PC-9 (cell line): Measurements from ENCODE around the gene HARS1. TPM values are rescaled to one million over a fixed set of nuclear protein-coding genes. Genes with fewer than 3 reads are reported as not detected.
"Not testable (repeated sequence)": the region's sequence is repeated elsewhere in the genome, so short reads cannot be mapped to it uniquely, and the experiment has no call there.

Source experiments
- BruUV-seq: library from RNA; stranded (reverse); fragments of 400-500 nt; replicated peaks from 2 replicates; lab custom pipeline; 2021; lab: Mats Ljungman, UMichigan
- CTCF ChIA-PET: fragments of 300-600 bp; sonication (Branson Sonifier 250); formaldehyde crosslinking; loops from one replicate; lab custom pipeline; 2022; ENCODE audit warnings: antibody characterized with exemption; lab: Charles Lee
- POLR2A ChIA-PET: fragments of 300-600 bp; sonication (Branson Sonifier 250); formaldehyde crosslinking; loops from one replicate; lab custom pipeline; 2022; ENCODE audit warnings: antibody characterized with exemption; ENCODE audit not compliant: unreplicated experiment; lab: Charles Lee
- DNase-seq, 2 experiments: peaks; one replicate each; pipeline versions ENCODE4 v3.0.0 to v3.0.0-alpha.2; 2015 to 2022; ENCODE audit warnings: mixed read lengths in 1 of 2
- H2AFZ ChIP-seq: fragments of 200-600 bp; sonication (generic); 2 replicates; pipeline ENCODE4 v1.8.1; 2017; ENCODE audit warnings: antibody characterized with exemption
- H3F3A ChIP-seq: fragments of 200-600 bp; sonication (generic); 2 replicates; pipeline ENCODE4 v1.8.1; 2017; ENCODE audit warnings: antibody characterized with exemption, mild to moderate bottlenecking, low read depth; ENCODE audit not compliant: insufficient read depth
- H3K27ac ChIP-seq: fragments of 200-600 bp; sonication (generic); 2 replicates; pipeline ENCODE4 v1.6.1; 2016; ENCODE audit warnings: mixed run types
- H3K27me3 ChIP-seq: fragments of 200-600 bp; sonication (generic); 2 replicates; pipeline ENCODE4 v1.6.1; 2016; ENCODE audit warnings: low read depth, mixed run types; ENCODE audit not compliant: insufficient read depth
- H3K36me3 ChIP-seq: fragments of 200-600 bp; sonication (generic); 2 replicates; pipeline ENCODE4 v1.6.1; 2016; ENCODE audit warnings: low read depth, mixed run types
- H3K4me1 ChIP-seq: fragments of 200-600 bp; sonication (generic); replicated peaks from 2 replicates; pipeline ENCODE4 v1.6.1; 2016; ENCODE audit warnings: mixed run types; ENCODE audit not compliant: insufficient read depth
- H3K4me2 ChIP-seq: fragments of 200-600 bp; sonication (generic); 2 replicates; pipeline ENCODE4 v1.6.1; 2017; ENCODE audit warnings: mixed run types
- H3K4me3 ChIP-seq: fragments of 200-600 bp; sonication (generic); 2 replicates; pipeline ENCODE4 v1.6.1; 2016; ENCODE audit warnings: mixed run types
- H3K79me2 ChIP-seq: fragments of 200-600 bp; sonication (generic); 2 replicates; pipeline ENCODE4 v1.6.1; 2017; ENCODE audit warnings: low read depth, mixed run types
- H3K9me2 ChIP-seq: fragments of 200-600 bp; sonication (generic); 2 replicates; pipeline ENCODE4 v1.8.1; 2017; ENCODE audit warnings: mild to moderate bottlenecking; ENCODE audit not compliant: insufficient read depth
- H3K9me3 ChIP-seq: fragments of 200-600 bp; sonication (generic); 2 replicates; pipeline ENCODE4 v1.8.1; 2016; ENCODE audit warnings: low read depth; ENCODE audit not compliant: insufficient read depth
- H4K20me1 ChIP-seq: fragments of 200-600 bp; sonication (generic); 2 replicates; pipeline ENCODE4 v1.8.1; 2017; ENCODE audit not compliant: insufficient read depth
- CTCF ChIP-seq: fragments of 200-600 bp; sonication (generic); conservative IDR thresholded peaks from 2 replicates; pipeline ENCODE4 v1.6.1; 2017; ENCODE audit warnings: mixed run types, antibody characterized with exemption, mild to moderate bottlenecking, moderate library complexity
- EZH2 ChIP-seq: fragments of 200-600 bp; sonication (generic); IDR thresholded peaks from 2 replicates; pipeline ENCODE4 v1.8.0; 2017; ENCODE audit warnings: antibody characterized with exemption, low read depth
- intact Hi-C: fragments of 100-400 bp; cut with micrococcal nuclease; formaldehyde crosslinking; loops from one replicate; pipeline ENCODE4 v1.10.0; 2022; ENCODE audit not compliant: unreplicated experiment
- total RNA-seq: library from RNA; stranded (reverse); gene quantifications from 2 replicates; pipeline ENCODE4 v1.2.3, GENCODE V29; 2021

Gene HARS1
- total RNA-seq, 1 experiment from 2014 or later: 64.3 TPM

GRCh38 chr5:140734354-140734753 is 43.2 kb upstream of the HARS1 start:
- no peaks in the 10 kb centered on the region for H4K20me1 ChIP-seq
- H3K9me2 ChIP-seq: no peaks in the 10 kb centered on the region
- no peaks in the 10 kb centered on the region for H3K4me1 ChIP-seq
- H2AFZ ChIP-seq: no peak overlapping the region
- ChIA-PET POLR2A (no interaction called here), CTCF (no interaction called here)
- no peaks in the 10 kb centered on the region for H3K27me3 ChIP-seq
- no peaks in the 10 kb centered on the region for H3K36me3 ChIP-seq
- H3K4me2 ChIP-seq: no peak overlapping the region
- H3K79me2 ChIP-seq: no peaks in the 10 kb centered on the region
- TF ChIP-seq EZH2 (no peak), CTCF (peak; percentile 46; the same call in 1 of the 2 replicates)
- no TSS peak for BruUV-seq
- H3F3A ChIP-seq: no peaks in the 10 kb centered on the region
- intact Hi-C loops: no loop called here
- no peaks in the 10 kb centered on the region for H3K9me3 ChIP-seq
- H3K27ac ChIP-seq: no peak overlapping the region
- no peak overlapping the region for H3K4me3 ChIP-seq
- no peak for DNase-seq

GRCh38 chr5:140733098-140733497 is 41.9 kb upstream of the HARS1 start:
- CTCF ChIA-PET: interaction anchor here (0.6 kb wide), 1 partner anchor 148 kb away, joined by 4 read pairs; no protein-coding TSS in a partner anchor
- BruUV-seq: no TSS peak

GRCh38 chr5:140725799-140726471 is 34.8 kb upstream of the HARS1 start:
- Histone ChIP-seq H3K4me1 (no peaks in the 10 kb centered on the region), H3K36me3 (no peaks in the 10 kb centered on the region), H4K20me1 (no peaks in the 10 kb centered on the region), H3K9me2 (no peaks in the 10 kb centered on the region), H3K4me2 (peak overlapping the region; percentile 91), H2AFZ (peak overlapping the region; percentile 84), H3K9me3 (no peaks in the 10 kb centered on the region), H3K27me3 (no peaks in the 10 kb centered on the region), H3F3A (peaks cover 10% of the 10 kb centered on the region), H3K27ac (no peak overlapping the region), H3K4me3 (peak overlapping the region; percentile 61; the same call in 1 of the 2 replicates), H3K79me2 (no peaks in the 10 kb centered on the region)
- ChIA-PET CTCF (interaction anchor here (0.5 to 0.6 kb wide), 2 partner anchors 326 to 866 kb away, joined by 4 to 6 read pairs; no protein-coding TSS in a partner anchor), POLR2A (interaction anchor here (0.6 to 0.9 kb wide), 2 partner anchors 15 to 62 kb away, joined by 5 to 7 read pairs; no protein-coding TSS in a partner anchor)
- no TSS peak for BruUV-seq
- intact Hi-C loops: no loop called here
- DNase-seq: peak; percentile 87 to 94
- TF ChIP-seq EZH2 (no peak), CTCF (no peak)

More at GRCh38 chr5:140733098-140733497, 41.9 kb upstream of the HARS1 start:
- no peaks in the 10 kb centered on the region for H4K20me1 ChIP-seq
- H3K9me2 ChIP-seq: no peaks in the 10 kb centered on the region
- no peak for DNase-seq
- POLR2A ChIA-PET: no interaction called here
- TF ChIP-seq EZH2 (no peak), CTCF (no peak)
- no peaks in the 10 kb centered on the region for H3K36me3 ChIP-seq
- no peaks in the 10 kb centered on the region for H3K79me2 ChIP-seq
- H2AFZ ChIP-seq: no peak overlapping the region
- H3K9me3 ChIP-seq: no peaks in the 10 kb centered on the region
- no peaks in the 10 kb centered on the region for H3K4me1 ChIP-seq
- no peak overlapping the region for H3K27ac ChIP-seq
- no peaks in the 10 kb centered on the region for H3K27me3 ChIP-seq
- H3K4me2 ChIP-seq: no peak overlapping the region
- H3F3A ChIP-seq: no peaks in the 10 kb centered on the region
- no peak overlapping the region for H3K4me3 ChIP-seq
- intact Hi-C loops: no loop called here

GRCh38 chr5:140721395-140721794 is 30.2 kb upstream of the HARS1 start:
- not testable (repeated sequence) for H3K4me2 ChIP-seq, H3K4me1 ChIP-seq, H3K9me3 ChIP-seq, DNase-seq, H4K20me1 ChIP-seq, H3K9me2 ChIP-seq, H3K36me3 ChIP-seq, H3K79me2 ChIP-seq, H3K4me3 ChIP-seq, BruUV-seq, H3K27ac ChIP-seq, H3K27me3 ChIP-seq, H2AFZ ChIP-seq
- intact Hi-C loops: loop anchor here (5.0 kb wide), 1 partner anchor 544 kb away; the partner anchor contains the start of gene CYSTM1
- POLR2A ChIA-PET: interaction anchor here (0.6 kb wide), 1 partner anchor 21 kb away, joined by 4 read pairs; the partner anchor contains the start of gene ZMAT2
- peaks cover 25% of the 10 kb centered on the region for H3F3A ChIP-seq
- CTCF ChIA-PET: interaction anchor here (0.6 kb wide), 2 partner anchors 9 to 10 kb away, joined by 3 to 13 read pairs; no protein-coding TSS in a partner anchor

GRCh38 chr5:140720738-140721137 is 29.6 kb upstream of the HARS1 start:
- not testable (repeated sequence) for H3K9me3 ChIP-seq, H3K4me3 ChIP-seq, H3K4me1 ChIP-seq, H3K27ac ChIP-seq, H3K4me2 ChIP-seq, H2AFZ ChIP-seq, H3K36me3 ChIP-seq, H3K79me2 ChIP-seq, H3K27me3 ChIP-seq, H4K20me1 ChIP-seq, DNase-seq, BruUV-seq, H3K9me2 ChIP-seq
- ChIA-PET CTCF (interaction anchor here (0.7 to 1.5 kb wide), 2 partner anchors 10 to 163 kb away, joined by 3 to 6 read pairs; partner anchors contain the start of gene SRA1), POLR2A (interaction anchor here (0.6 kb wide), 1 partner anchor 589 kb away, joined by 4 read pairs; no protein-coding TSS in a partner anchor)
- peaks cover 22% of the 10 kb centered on the region for H3F3A ChIP-seq
- intact Hi-C loops: loop anchor here (1.0 to 5.0 kb wide), 2 partner anchors 357 to 543 kb away; partner anchors contain the start of gene CYSTM1
